Neutrophil (primary cell): Measurements from ENCODE around the gene CAMK2B.

ENCODE experiments used
- H3K27ac ChIP-seq: fragments of 200-600 bp; sonication (generic); 2 replicates; pipeline ENCODE4 v1.5.1; 2016; ENCODE audit warnings: mild to moderate bottlenecking, moderate library complexity
- H3K27me3 ChIP-seq: fragments of 200-600 bp; sonication (generic); 2 replicates; pipeline ENCODE4 v1.6.0; 2016; ENCODE audit warnings: mild to moderate bottlenecking
- H3K36me3 ChIP-seq: fragments of 200-600 bp; sonication (generic); 2 replicates; pipeline ENCODE4 v1.5.1; 2017
- H3K4me1 ChIP-seq, 2 experiments: fragments of 200-600 bp in 1 of 2; sonication (generic) in 1 of 2; 1 replicate in 1 of 2; 2 replicates in 1 of 2; pipeline versions ENCODE4 v1.5.1 to v1.6.1; 2013 to 2016; ENCODE audit warnings: low read depth in 1 of 2, low read length in 1 of 2, mild to moderate bottlenecking in 1 of 2, moderate library complexity in 1 of 2; ENCODE audit not compliant: control insufficient read depth in 1 of 2, insufficient read depth in 1 of 2
- H3K4me3 ChIP-seq, 2 experiments: fragments of 200-600 bp in 1 of 2; sonication (generic) in 1 of 2; 1 replicate in 1 of 2; 2 replicates in 1 of 2; pipeline ENCODE4 v1.5.1; 2013 to 2016; ENCODE audit warnings: low read depth in 1 of 2, low read length in 1 of 2, mild to moderate bottlenecking in 1 of 2, moderate library complexity in 1 of 2
- H3K9me3 ChIP-seq: fragments of 200-600 bp; sonication (generic); 2 replicates; pipeline ENCODE4 v1.5.1; 2016
- TF ChIP-seq, protein P1 (sequence below): fragments of 200-600 bp; sonication (generic); IDR thresholded peaks from 2 replicates; pipeline ENCODE4 v1.5.1; 2016; ENCODE audit warnings: antibody characterized with exemption

CAMK2B gene

DNA sequence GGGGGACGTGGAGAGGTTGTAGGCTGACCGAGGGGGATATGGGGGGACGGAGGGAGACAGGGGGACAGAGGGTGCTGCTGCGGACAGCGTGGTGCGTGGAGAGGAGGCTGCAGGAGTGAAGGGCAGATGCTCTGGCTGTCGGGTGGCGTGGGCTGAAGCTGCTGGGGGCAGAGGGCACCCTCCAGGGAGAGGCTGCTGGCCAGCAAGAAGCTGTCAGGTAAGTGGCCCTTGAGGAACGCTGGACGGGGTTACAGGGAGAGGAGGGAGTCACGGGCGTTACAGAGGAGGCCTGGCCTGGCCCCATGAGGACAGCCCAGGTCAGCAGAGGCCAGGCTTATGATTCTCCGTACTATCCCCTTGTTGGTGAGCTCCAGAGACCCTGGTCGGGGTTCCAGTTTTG, 97.5 kb downstream of the CAMK2B start:
- Histone ChIP-seq H3K27me3 (peaks cover 3% of the 10 kb centered on the region), H3K27ac (no peak overlapping the region)

DNA sequence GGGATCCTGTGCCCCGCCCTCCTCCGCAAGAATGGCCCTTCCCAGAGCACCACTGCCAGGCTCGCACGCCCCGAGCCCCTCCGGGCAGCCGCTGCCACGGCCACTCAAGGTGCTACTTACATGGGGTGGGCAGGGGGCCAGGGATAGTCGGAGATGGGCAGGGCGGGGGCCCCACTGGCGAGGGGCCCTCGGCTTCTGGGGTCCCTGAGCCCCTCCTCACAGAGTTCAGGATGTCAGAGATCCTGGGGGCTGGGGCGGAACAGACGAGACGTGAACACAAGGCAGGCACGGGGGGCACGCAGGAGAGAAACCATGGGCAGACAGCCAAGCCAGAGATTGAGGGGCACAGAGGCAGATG, 99.0 kb downstream of the CAMK2B start:
- TF ChIP-seq, protein P1, sequence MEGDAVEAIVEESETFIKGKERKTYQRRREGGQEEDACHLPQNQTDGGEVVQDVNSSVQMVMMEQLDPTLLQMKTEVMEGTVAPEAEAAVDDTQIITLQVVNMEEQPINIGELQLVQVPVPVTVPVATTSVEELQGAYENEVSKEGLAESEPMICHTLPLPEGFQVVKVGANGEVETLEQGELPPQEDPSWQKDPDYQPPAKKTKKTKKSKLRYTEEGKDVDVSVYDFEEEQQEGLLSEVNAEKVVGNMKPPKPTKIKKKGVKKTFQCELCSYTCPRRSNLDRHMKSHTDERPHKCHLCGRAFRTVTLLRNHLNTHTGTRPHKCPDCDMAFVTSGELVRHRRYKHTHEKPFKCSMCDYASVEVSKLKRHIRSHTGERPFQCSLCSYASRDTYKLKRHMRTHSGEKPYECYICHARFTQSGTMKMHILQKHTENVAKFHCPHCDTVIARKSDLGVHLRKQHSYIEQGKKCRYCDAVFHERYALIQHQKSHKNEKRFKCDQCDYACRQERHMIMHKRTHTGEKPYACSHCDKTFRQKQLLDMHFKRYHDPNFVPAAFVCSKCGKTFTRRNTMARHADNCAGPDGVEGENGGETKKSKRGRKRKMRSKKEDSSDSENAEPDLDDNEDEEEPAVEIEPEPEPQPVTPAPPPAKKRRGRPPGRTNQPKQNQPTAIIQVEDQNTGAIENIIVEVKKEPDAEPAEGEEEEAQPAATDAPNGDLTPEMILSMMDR = no peak
- Histone ChIP-seq H3K4me3 (no peak overlapping the region), H3K27me3 (peaks cover 3% of the 10 kb centered on the region), H3K9me3 (no peaks in the 10 kb centered on the region), H3K36me3 (no peaks in the 10 kb centered on the region), H3K4me1 (no peaks in the 10 kb centered on the region), H3K27ac (no peak overlapping the region)

More for the DNA sequence above, 97.5 kb downstream of the CAMK2B start:
- Histone ChIP-seq H3K4me3 (no peak overlapping the region), H3K36me3 (no peaks in the 10 kb centered on the region), H3K9me3 (no peaks in the 10 kb centered on the region), H3K4me1 (no peaks in the 10 kb centered on the region)
- TF ChIP-seq, protein P1 = no peak

DNA sequence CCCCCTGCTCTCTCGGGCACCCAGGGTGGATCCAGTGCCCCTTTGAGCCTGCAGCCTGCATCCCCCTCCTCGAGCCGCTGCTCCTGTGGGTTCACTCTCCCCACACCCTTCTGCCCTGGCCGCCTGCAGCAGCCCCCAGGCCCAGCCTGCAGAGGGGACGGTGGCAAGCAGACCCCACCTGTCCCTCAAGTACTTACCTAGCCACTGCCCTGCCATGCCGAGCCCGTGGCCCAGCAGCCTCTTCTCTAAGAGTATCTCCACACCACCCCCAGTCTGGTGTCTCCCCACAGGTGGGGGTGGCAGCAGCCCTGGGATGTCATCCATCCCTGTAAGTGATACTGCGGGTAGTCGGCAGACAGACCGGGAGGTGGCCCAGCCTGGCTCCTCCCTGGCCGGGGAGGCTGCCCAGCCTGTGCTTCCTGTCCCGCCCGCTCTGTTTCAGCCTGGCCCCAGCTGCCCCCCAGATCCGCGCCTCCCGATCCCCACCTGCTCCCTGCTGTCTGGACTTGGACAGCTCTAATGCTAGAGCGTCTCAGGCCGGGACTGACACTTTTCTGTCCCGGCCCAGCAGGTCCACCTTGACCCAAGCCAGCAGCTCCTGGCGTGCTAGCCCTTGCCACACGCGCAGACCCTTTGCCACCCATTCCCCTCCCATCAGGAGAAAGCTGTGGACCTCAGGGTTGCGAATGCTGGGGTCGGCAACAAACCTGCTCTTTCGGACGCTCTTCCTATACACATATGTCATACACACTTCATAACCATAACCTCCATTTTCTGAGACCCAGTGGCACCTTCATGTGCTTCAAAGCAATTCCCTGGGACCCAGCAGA, 99.6 kb downstream of the CAMK2B start:
- no peaks in the 10 kb centered on the region for H3K9me3 ChIP-seq
- no peaks in the 10 kb centered on the region for H3K4me1 ChIP-seq
- no peak overlapping the region for H3K27ac ChIP-seq
- peaks cover 3% of the 10 kb centered on the region for H3K27me3 ChIP-seq
- TF ChIP-seq, protein P1 = no peak
- no peak overlapping the region for H3K4me3 ChIP-seq
- no peaks in the 10 kb centered on the region for H3K36me3 ChIP-seq

- Histone ChIP-seq H3K36me3 (no peaks in the 10 kb centered on the region), H3K4me1 (no peaks in the 10 kb centered on the region), H3K9me3 (no peaks in the 10 kb centered on the region), H3K27ac (no peak overlapping the region), H3K27me3 (peaks cover 3% of the 10 kb centered on the region), H3K4me3 (no peak overlapping the region)
- TF ChIP-seq, protein P1 = no peak
Observed at GRCh38 chr7:44224974-44225565, 100.3 kb downstream of the CAMK2B start.

DNA sequence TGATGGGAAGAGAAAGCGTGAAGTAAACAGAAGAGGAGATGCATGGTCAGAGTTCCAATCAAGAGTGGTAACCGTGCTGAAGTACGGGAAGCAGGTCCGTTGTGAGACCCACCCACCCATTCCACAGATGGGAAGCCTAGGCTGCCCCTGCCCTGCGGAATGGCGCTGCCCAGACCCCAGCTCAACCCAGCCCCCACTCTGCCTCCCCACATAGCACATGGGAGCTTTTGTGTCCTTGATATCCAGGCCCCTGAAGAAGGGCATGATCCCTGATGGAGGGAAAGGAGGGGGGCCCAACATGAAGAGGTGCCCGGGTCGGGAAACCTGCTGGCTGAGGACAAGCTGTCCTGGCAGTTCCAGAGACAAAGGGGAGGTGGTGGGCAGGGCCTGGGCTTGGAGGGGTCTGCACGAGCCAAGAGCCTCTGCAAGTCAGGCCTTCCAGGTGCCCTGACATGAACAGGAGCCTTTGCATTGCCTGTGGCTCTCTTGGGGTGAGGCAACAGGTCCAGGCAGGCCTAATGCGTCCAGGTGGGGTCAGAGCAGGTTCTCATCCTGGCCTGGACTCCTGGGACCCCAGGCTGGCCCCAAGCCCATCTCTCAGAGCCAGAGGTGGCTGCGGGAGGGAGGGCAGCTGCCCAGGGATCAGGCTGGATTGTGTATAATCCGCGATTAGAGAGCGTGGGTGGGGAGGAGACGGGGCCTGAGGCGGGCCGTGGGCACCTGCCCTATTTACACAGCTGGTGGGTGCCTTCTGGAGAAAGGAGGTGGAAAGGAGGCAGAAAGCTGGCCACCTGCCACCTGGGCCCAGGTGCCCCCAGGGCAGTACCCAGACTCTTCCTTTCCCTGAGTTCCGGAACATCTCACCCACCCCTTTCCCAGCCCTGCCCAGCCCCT, 101.1 kb downstream of the CAMK2B start:
- H3K4me3 ChIP-seq = no peak overlapping the region
- no peaks in the 10 kb centered on the region for H3K4me1 ChIP-seq
- H3K9me3 ChIP-seq = no peaks in the 10 kb centered on the region
- H3K27ac ChIP-seq = no peak overlapping the region
- no peaks in the 10 kb centered on the region for H3K36me3 ChIP-seq
- TF ChIP-seq, protein P1 = no peak
- H3K27me3 ChIP-seq = peaks cover 3% of the 10 kb centered on the region
